ENCODE results near the gene FSIP1. TPM values are rescaled to one million over a fixed set of nuclear protein-coding genes. Genes with fewer than 3 reads are reported as not detected.

The FSIP1 gene
- total RNA-seq, 4 donors from 2014 or later = 0.83 to 4.6 (median 1.4) TPM

GRCh38 chr15:39781147-39781966 is 1.3 kb downstream of the FSIP1 start:
- H3K27me3 ChIP-seq = no peaks in the 10 kb centered on the region
- intact Hi-C loops (cut with DNase I) = no loop called here
- no peak for DNase-seq (ENCODE audit: extremely low spot score)
- H3K9me3 ChIP-seq = no peaks in the 10 kb centered on the region
- WGBS = 88% methylated on average over 4 of the region's 4 CpGs
- TF ChIP-seq POLR2AphosphoS5 (IDR thresholded peaks at IDR 0.05) = no peak
- no peak for TF ChIP-seq EP300 (IDR thresholded peaks at IDR 0.05)
- no peak for TF ChIP-seq POLR2A (IDR thresholded peaks at IDR 0.05; ENCODE audit: low read depth)
- no peak for TF ChIP-seq CTCF (IDR thresholded peaks at IDR 0.05)
- H3K4me3 ChIP-seq = peak overlapping the region in 1 of 4 donors; percentile 79
- H3K36me3 ChIP-seq = no peaks in the 10 kb centered on the region
- peak overlapping the region in 3 of 4 donors; percentile 72 to 90 (median 86) for H3K27ac ChIP-seq (replicated peaks in 1 of 4)
- H3K4me1 ChIP-seq = peaks cover 13 to 47% (median 39%) of the 10 kb centered on the region in 4 donors

- H3K4me1 ChIP-seq = peaks cover 0 to 15% (median 10%) of the 10 kb centered on the region in 4 donors
- no peaks in the 10 kb centered on the region for H3K9me3 ChIP-seq
- H3K36me3 ChIP-seq = no peaks in the 10 kb centered on the region
- no peaks in the 10 kb centered on the region for H3K27me3 ChIP-seq
- DNase-seq (ENCODE audit: extremely low spot score) = no peak
- intact Hi-C loops (cut with DNase I) = no loop called here
- TF ChIP-seq POLR2A (IDR thresholded peaks at IDR 0.05; ENCODE audit: low read depth) (no peak), CTCF (IDR thresholded peaks at IDR 0.05) (no peak), POLR2AphosphoS5 (IDR thresholded peaks at IDR 0.05) (no peak), EP300 (IDR thresholded peaks at IDR 0.05) (no peak)
- WGBS = 41% methylated on average over 3 of the region's 3 CpGs
- no peak overlapping the region for H3K27ac ChIP-seq (replicated peaks in 1 of 4)
- no peak overlapping the region for H3K4me3 ChIP-seq
Observed at GRCh38 chr15:39778021-39778420, 4.6 kb downstream of the FSIP1 start.

GRCh38 chr15:39777496-39777895 is 5.1 kb downstream of the FSIP1 start:
- Histone ChIP-seq H3K36me3 (no peaks in the 10 kb centered on the region), H3K27me3 (no peaks in the 10 kb centered on the region), H3K27ac (replicated peaks in 1 of 4) (no peak overlapping the region), H3K9me3 (no peaks in the 10 kb centered on the region), H3K4me3 (no peak overlapping the region), H3K4me1 (peaks cover 0 to 15% (median 10%) of the 10 kb centered on the region in 4 donors)
- WGBS = 76% methylated on average over 4 of the region's 4 CpGs
- no peak for TF ChIP-seq CTCF (IDR thresholded peaks at IDR 0.05)
- TF ChIP-seq POLR2A (IDR thresholded peaks at IDR 0.05; ENCODE audit: low read depth) = no peak
- TF ChIP-seq POLR2AphosphoS5 (IDR thresholded peaks at IDR 0.05) = no peak
- TF ChIP-seq EP300 (IDR thresholded peaks at IDR 0.05) = no peak
- intact Hi-C loops (cut with DNase I) = no loop called here
- no peak for DNase-seq (ENCODE audit: extremely low spot score)

- no peak for DNase-seq (ENCODE audit: extremely low spot score)
- intact Hi-C loops (cut with DNase I) = no loop called here
- H3K27ac ChIP-seq (replicated peaks in 1 of 4) = no peak overlapping the region
- no peaks in the 10 kb centered on the region for H3K36me3 ChIP-seq
- peaks cover 0 to 19% (median 15%) of the 10 kb centered on the region in 4 donors for H3K4me1 ChIP-seq
- no peaks in the 10 kb centered on the region for H3K9me3 ChIP-seq
- 71% methylated on average over 4 of the region's 4 CpGs for WGBS
- no peaks in the 10 kb centered on the region for H3K27me3 ChIP-seq
- no peak overlapping the region for H3K4me3 ChIP-seq
- TF ChIP-seq POLR2AphosphoS5 (IDR thresholded peaks at IDR 0.05) (no peak), CTCF (IDR thresholded peaks at IDR 0.05) (no peak), POLR2A (IDR thresholded peaks at IDR 0.05; ENCODE audit: low read depth) (no peak), EP300 (IDR thresholded peaks at IDR 0.05) (no peak)
Observed at GRCh38 chr15:39776068-39776467, 6.6 kb downstream of the FSIP1 start.
